Measurements from ENCODE around the gene NPAS3. TPM values are rescaled to one million over a fixed set of nuclear protein-coding genes. Genes with fewer than 3 reads are reported as not detected.

The NPAS3 gene
- total and polyA plus RNA-seq, 2 donors (not counting 3 experiments of a cell fraction or from before 2014, with no cell fraction given): 0.10 to 0.13 TPM

DNA sequence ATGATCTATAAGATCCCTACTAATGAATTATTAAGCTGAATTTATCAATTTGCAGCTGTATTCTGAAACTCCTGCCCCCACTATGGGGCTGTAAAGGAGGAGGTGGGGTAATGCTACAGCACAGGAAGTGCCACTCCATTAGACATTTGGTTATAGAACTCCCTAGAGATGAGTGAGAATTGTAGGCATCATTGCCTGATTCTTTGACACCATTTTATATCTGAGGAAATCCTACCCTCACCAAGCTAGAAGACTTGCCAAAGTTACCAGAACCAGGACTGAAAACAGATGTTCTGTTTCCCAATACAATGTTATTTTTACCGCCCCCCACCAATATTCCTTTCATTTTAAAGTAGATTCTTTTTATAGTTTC is 829.8 kb downstream of the NPAS3 start:
- H3K4me3 ChIP-seq (replicated peaks in 1 of 3; ENCODE audit: insufficient read depth in 1 of 3, low read depth in 1 of 3, low read length in 3 of 3): no peak overlapping the region
- FAIRE-seq (peak; percentile 26), DNase-seq (ENCODE audit: low read depth, low spot score) (no peak)
- no peak for TF ChIP-seq MYC (IDR thresholded peaks at IDR 0.05; ENCODE audit: low read depth, low read length)
- no peak for TF ChIP-seq POLR2A (IDR thresholded peaks at IDR 0.05; ENCODE audit: low read depth, low read length)
- TF ChIP-seq, protein P1, sequence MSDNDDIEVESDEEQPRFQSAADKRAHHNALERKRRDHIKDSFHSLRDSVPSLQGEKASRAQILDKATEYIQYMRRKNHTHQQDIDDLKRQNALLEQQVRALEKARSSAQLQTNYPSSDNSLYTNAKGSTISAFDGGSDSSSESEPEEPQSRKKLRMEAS (IDR thresholded peaks at IDR 0.05; ENCODE audit: insufficient read depth, insufficient read length): no peak
- no peak for TF ChIP-seq EZH2 (IDR thresholded peaks at IDR 0.05; ENCODE audit: borderline replicate concordance, low read depth, low read length, severe bottlenecking)
- no peak for TF ChIP-seq POLR2AphosphoS5 (IDR thresholded peaks at IDR 0.05; ENCODE audit: insufficient read depth, low read depth, low read length)
- TF ChIP-seq JUN (IDR thresholded peaks at IDR 0.05; ENCODE audit: borderline replicate concordance, insufficient read depth, insufficient read length, low read depth): no peak
- no peak for TF ChIP-seq FOS (IDR thresholded peaks at IDR 0.05; ENCODE audit: borderline replicate concordance, insufficient read depth, low read length)
- no peak for TF ChIP-seq GATA2 (IDR thresholded peaks at IDR 0.05; ENCODE audit: insufficient read depth, insufficient read length, low read depth, low read length)
- TF ChIP-seq, protein P2, sequence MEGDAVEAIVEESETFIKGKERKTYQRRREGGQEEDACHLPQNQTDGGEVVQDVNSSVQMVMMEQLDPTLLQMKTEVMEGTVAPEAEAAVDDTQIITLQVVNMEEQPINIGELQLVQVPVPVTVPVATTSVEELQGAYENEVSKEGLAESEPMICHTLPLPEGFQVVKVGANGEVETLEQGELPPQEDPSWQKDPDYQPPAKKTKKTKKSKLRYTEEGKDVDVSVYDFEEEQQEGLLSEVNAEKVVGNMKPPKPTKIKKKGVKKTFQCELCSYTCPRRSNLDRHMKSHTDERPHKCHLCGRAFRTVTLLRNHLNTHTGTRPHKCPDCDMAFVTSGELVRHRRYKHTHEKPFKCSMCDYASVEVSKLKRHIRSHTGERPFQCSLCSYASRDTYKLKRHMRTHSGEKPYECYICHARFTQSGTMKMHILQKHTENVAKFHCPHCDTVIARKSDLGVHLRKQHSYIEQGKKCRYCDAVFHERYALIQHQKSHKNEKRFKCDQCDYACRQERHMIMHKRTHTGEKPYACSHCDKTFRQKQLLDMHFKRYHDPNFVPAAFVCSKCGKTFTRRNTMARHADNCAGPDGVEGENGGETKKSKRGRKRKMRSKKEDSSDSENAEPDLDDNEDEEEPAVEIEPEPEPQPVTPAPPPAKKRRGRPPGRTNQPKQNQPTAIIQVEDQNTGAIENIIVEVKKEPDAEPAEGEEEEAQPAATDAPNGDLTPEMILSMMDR (IDR thresholded peaks at IDR 0.05; ENCODE audit: extremely low read depth in 1 of 2, insufficient read depth in 1 of 2, low read depth in 1 of 2, low read length in 2 of 2): no peak
- dilution Hi-C loops (cut with MboI; ENCODE audit: extremely low pct_ligation_motif_present, low sequenced_read_pairs) (no loop called here), intact Hi-C loops (cut with micrococcal nuclease) (loop anchor here (2.0 to 10.0 kb wide), 2 partner anchors 204 to 294 kb away; no protein-coding TSS in a partner anchor)
- ChIA-PET POLR2A (no interaction called here), CTCF (interaction anchor here (0.8 to 2.8 kb wide), 5 partner anchors 14 to 204 kb away, joined by 3 to 14 read pairs (median 3); no protein-coding TSS in a partner anchor)
- H3K27ac ChIP-seq (ENCODE audit: insufficient read depth, low read depth, low read length): peak overlapping the region; percentile 60
- peak overlapping the region; percentile 29 for H3K9ac ChIP-seq (replicated peaks; ENCODE audit: extremely low read depth, insufficient read depth, low read length)
- no TSS peak for BruUV-seq (replicated peaks)
- no peaks in the 10 kb centered on the region for H3K27me3 ChIP-seq (ENCODE audit: control insufficient read depth in 2 of 2, insufficient read depth in 2 of 2, low read length in 2 of 2)
- H3K4me1 ChIP-seq (ENCODE audit: control insufficient read depth, extremely low read depth, insufficient read depth, low read length): peaks cover 22% of the 10 kb centered on the region
- H3K9me3 ChIP-seq (replicated peaks; ENCODE audit: control insufficient read depth, insufficient read depth, low read length): no peaks in the 10 kb centered on the region
- peak overlapping the region; percentile 67 for H2AFZ ChIP-seq (ENCODE audit: low read depth, low read length)
- H3K9me1 ChIP-seq (replicated peaks; ENCODE audit: control insufficient read depth, extremely low read depth, insufficient read depth, low read length): no peaks in the 10 kb centered on the region
- no peaks in the 10 kb centered on the region for H3K79me2 ChIP-seq (ENCODE audit: control insufficient read depth, insufficient read depth, low read length)
- H3K4me2 ChIP-seq (ENCODE audit: insufficient read depth, low read length): peak overlapping the region; percentile 25
- no peaks in the 10 kb centered on the region for H4K20me1 ChIP-seq (replicated peaks; ENCODE audit: control insufficient read depth, extremely low read depth, insufficient read depth, low read length)
- H3K36me3 ChIP-seq (ENCODE audit: control insufficient read depth in 2 of 2, extremely low read depth in 1 of 2, insufficient read depth in 2 of 2, low read length in 2 of 2): no peaks in the 10 kb centered on the region

Measured in endothelial cell of umbilical vein (primary cell).